Right atrium auricular region (tissue), 2 donors: Measurements from ENCODE around the gene CPM. TPM values are rescaled to one million over a fixed set of nuclear protein-coding genes. Genes with fewer than 3 reads are reported as not detected.
"Not testable (repeated sequence)": the region's sequence is repeated elsewhere in the genome, so short reads cannot be mapped to it uniquely, and the experiment has no call there.

Experiments used
- DNase-seq: peaks from one replicate; pipeline ENCODE4 v3.0.0-alpha.2; 2019; ENCODE audit warnings: low spot score
- H3K27ac ChIP-seq, 2 donors: fragments of 200-600 bp; sonication (generic); 1 replicate in 1 of 2; 2 replicates in 1 of 2; pipeline ENCODE4 v1.5.1; 2016 to 2019
- H3K27me3 ChIP-seq, 2 donors: fragments of 200-600 bp; sonication (generic); one replicate each; pipeline versions ENCODE4 v1.5.1 to v1.6.0; 2017 to 2019
- H3K36me3 ChIP-seq: fragments of 200-600 bp; sonication (generic); one replicate; pipeline ENCODE4 v1.5.1; 2016
- H3K4me1 ChIP-seq, 2 donors: fragments of 200-600 bp; sonication (generic); one replicate each; pipeline versions ENCODE4 v1.5.1 to v1.6.0; 2017 to 2019
- H3K4me3 ChIP-seq, 2 donors: fragments of 200-600 bp; sonication (generic); 1 replicate in 1 of 2; 2 replicates in 1 of 2; pipeline ENCODE4 v1.5.1; 2017 to 2019; ENCODE audit warnings: mild to moderate bottlenecking in 1 of 2, moderate library complexity in 1 of 2
- H3K9me3 ChIP-seq, 2 donors: fragments of 200-600 bp; sonication (generic); one replicate each; pipeline ENCODE4 v1.5.1; 2019
- total RNA-seq, 2 donors: library from RNA; depleted of rRNA; stranded (reverse); fragments of >200 nt; gene quantifications; one replicate each; pipeline ENCODE4 v1.1.0, GENCODE V29; 2016
- TF ChIP-seq, protein P1 (sequence below), 2 donors: fragments of 200-600 bp; sonication (generic); IDR thresholded peaks; one replicate each; pipeline ENCODE4 v1.5.1; 2019; ENCODE audit warnings: antibody characterized with exemption in 2 of 2

The CPM gene
- total RNA-seq, 2 donors from 2014 or later: 19.8 to 21.9 TPM

DNA sequence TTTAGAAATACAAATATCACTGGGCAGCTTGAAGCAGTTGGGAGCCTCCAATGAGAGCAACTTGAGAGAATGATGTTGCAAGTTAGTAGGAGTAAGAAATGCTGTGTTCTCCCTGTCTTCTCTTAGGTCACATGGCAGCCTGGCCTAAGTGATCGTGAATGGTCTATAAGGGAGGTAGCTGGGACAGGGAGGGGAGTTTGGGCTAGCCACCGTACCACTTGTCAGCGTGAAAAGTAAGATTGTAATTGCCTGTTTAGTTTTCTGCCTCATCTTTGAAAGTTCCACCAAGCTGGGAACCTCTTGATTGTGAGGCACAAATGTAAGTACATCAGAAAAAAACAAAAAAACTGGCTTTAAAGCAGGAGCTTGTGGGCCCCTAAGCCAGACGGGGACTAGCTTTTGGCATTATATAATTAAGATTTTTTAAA lies 88.6 kb downstream of the CPM start:
- Histone ChIP-seq H3K4me3 (no peak overlapping the region), H3K27ac (no peak overlapping the region), H3K4me1 (no peaks in the 10 kb centered on the region), H3K27me3 (no peaks in the 10 kb centered on the region), H3K36me3 (peaks cover 33% of the 10 kb centered on the region), H3K9me3 (no peaks in the 10 kb centered on the region)
- no peak for DNase-seq
- TF ChIP-seq, protein P1, sequence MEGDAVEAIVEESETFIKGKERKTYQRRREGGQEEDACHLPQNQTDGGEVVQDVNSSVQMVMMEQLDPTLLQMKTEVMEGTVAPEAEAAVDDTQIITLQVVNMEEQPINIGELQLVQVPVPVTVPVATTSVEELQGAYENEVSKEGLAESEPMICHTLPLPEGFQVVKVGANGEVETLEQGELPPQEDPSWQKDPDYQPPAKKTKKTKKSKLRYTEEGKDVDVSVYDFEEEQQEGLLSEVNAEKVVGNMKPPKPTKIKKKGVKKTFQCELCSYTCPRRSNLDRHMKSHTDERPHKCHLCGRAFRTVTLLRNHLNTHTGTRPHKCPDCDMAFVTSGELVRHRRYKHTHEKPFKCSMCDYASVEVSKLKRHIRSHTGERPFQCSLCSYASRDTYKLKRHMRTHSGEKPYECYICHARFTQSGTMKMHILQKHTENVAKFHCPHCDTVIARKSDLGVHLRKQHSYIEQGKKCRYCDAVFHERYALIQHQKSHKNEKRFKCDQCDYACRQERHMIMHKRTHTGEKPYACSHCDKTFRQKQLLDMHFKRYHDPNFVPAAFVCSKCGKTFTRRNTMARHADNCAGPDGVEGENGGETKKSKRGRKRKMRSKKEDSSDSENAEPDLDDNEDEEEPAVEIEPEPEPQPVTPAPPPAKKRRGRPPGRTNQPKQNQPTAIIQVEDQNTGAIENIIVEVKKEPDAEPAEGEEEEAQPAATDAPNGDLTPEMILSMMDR (IDR thresholded peaks at IDR 0.05): no peak

DNA sequence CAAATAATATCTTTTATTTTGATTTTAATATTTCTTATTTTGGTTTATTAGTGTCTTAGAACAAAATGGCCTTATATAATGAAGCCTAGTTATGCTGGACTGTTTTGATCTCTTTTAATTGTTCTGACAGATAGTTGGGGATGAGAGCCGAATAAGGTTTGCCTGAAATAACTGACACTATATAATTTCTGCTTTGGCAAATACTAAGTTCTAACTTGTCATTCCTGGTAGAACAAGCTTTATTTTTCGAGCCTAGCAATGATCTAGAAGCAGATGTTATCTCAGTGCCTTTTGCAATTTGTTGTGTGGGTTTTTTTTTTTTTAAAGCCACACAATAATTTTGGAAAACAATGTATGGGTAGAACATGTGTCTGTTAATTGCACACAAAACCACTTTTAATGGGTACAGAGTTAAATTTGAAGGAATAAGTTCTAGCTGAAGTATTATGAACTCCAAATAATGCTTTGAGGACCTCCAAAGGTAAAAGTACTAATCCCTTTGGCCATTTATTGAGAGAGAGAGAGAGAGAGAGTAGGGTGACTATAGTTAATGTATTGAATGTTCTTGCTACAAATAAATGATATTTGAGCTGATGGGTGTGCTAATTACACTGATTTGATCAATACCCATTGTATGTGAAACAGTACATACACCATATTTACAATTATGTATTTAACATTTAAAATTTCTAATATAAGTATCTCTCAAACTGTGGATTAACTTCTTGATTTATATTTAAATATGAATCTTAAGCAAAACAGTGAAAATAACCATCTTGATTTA lies 90.0 kb downstream of the CPM start:
- Histone ChIP-seq H3K36me3 (peaks cover 44% of the 10 kb centered on the region), H3K9me3 (no peaks in the 10 kb centered on the region), H3K4me1 (no peaks in the 10 kb centered on the region), H3K4me3 (no peak overlapping the region), H3K27ac (no peak overlapping the region), H3K27me3 (no peaks in the 10 kb centered on the region)
- TF ChIP-seq, protein P1 (IDR thresholded peaks at IDR 0.05): no peak
- no peak for DNase-seq

DNA sequence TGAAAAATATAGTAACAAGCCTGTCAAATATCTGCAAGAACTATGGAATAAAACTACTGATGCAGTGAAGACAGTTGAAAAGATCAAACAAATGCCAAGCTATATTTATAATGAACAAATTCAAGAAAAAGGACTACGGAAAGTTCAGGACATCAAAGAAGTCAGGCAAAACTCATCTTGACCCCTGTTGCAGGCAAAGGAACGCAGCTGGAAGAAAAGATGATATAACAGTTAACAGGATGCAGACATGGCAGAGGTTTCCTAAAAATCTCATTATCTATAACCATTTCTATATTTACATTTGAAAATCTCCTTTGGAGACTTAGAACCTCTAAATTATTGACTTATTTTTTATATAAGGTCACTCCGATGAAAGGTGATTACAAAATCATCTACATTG lies 90.8 kb downstream of the CPM start:
- H3K9me3 ChIP-seq: no peaks in the 10 kb centered on the region
- H3K36me3 ChIP-seq: peaks cover 51% of the 10 kb centered on the region
- no peak overlapping the region for H3K4me3 ChIP-seq
- DNase-seq: no peak
- H3K27ac ChIP-seq: no peak overlapping the region
- no peaks in the 10 kb centered on the region for H3K27me3 ChIP-seq
- TF ChIP-seq, protein P1 (IDR thresholded peaks at IDR 0.05): no peak
- no peaks in the 10 kb centered on the region for H3K4me1 ChIP-seq

DNA sequence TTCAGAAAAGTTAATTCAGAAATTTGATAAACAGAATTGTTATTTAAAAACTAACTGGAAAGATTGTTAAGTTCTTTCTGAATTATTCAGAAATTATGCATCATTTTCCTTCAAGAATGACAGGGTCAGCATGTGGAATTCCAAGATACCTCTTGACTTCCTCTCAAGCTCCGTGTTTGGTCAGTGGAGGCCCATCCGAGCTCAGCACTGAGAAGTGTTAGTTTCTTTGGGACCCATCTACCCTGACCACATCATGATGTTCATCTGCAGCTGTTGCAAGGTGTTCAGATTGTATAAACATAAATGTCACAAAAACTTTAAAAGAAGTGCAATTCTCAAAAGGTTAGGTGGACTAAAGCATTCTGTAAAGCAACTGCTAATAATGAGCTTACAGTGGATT lies 91.3 kb downstream of the CPM start:
- Histone ChIP-seq H3K27ac (no peak overlapping the region), H3K9me3 (no peaks in the 10 kb centered on the region), H3K4me3 (no peak overlapping the region), H3K27me3 (no peaks in the 10 kb centered on the region), H3K4me1 (no peaks in the 10 kb centered on the region), H3K36me3 (peaks cover 54% of the 10 kb centered on the region)
- TF ChIP-seq, protein P1 (IDR thresholded peaks at IDR 0.05): no peak
- DNase-seq: no peak

DNA sequence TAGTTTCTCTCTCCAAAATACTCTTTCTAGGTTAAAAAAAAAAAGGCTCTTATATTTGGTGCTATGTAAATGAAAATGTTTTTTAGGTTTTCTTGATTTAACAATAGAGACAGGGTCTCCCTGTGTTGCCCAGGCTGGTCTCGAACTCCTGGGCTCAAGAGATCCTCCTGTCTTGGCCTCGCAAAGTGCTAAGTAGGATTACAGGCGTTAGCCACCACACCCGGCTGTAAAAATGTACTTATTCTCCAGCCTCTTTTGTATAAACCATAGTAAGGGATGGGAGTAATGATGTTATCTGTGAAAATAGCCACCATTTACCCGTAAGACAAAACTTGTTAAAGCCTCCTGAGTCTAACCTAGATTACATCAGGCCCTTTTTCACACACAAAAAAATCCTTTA lies 91.8 kb downstream of the CPM start:
- not testable (repeated sequence) for H3K4me1 ChIP-seq, DNase-seq, H3K27me3 ChIP-seq, H3K27ac ChIP-seq, H3K9me3 ChIP-seq, H3K4me3 ChIP-seq
- peaks cover 58% of the 10 kb centered on the region for H3K36me3 ChIP-seq

DNA sequence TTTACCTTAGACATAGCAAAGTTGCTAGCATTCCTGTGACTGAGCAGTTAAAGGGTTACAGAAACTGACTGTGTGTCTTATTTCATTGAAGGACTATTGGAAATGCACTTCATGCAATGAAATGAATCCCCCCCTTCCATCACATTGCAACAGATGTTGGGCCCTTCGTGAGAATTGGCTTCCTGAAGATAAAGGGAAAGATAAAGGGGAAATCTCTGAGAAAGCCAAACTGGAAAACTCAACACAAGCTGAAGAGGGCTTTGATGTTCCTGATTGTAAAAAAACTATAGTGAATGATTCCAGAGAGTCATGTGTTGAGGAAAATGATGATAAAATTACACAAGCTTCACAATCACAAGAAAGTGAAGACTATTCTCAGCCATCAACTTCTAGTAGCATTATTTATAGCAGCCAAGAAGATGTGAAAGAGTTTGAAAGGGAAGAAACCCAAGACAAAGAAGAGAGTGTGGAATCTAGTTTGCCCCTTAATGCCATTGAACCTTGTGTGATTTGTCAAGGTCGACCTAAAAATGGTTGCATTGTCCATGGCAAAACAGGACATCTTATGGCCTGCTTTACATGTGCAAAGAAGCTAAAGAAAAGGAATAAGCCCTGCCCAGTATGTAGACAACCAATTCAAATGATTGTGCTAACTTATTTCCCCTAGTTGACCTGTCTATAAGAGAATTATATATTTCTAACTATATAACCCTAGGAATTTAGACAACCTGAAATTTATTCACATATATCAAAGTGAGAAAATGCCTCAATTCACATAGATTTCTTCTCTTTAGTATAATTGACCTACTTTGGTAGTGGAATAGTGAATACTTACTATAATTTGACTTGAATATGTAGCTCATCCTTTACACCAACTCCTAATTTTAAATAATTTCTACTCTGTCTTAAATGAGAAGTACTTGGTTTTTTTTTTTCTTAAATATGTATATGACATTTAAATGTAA lies 93.5 kb downstream of the CPM start:
- Histone ChIP-seq H3K4me1 (no peaks in the 10 kb centered on the region), H3K36me3 (peaks cover 59% of the 10 kb centered on the region), H3K9me3 (no peaks in the 10 kb centered on the region), H3K27me3 (no peaks in the 10 kb centered on the region), H3K4me3 (no peak overlapping the region), H3K27ac (no peak overlapping the region)
- TF ChIP-seq, protein P1 (IDR thresholded peaks at IDR 0.05): no peak
- no peak for DNase-seq
